ENCODE measurements around the gene IGFBP1. TPM values are rescaled to one million over a fixed set of nuclear protein-coding genes. Genes with fewer than 3 reads are reported as not detected.

Gene IGFBP1
- polyA plus RNA-seq, 1 donor from 2014 or later, result not detected

GRCh38 chr7:45865594-45866410, 22.5 kb upstream of the IGFBP1 start:
- Histone ChIP-seq H3K4me3 (ENCODE audit: low read length) (no peak overlapping the region), H3K4me2 (ENCODE audit: low read length) (no peak overlapping the region), H3F3A (ENCODE audit: insufficient read depth, low read length, poor library complexity, severe bottlenecking) (no peaks in the 10 kb centered on the region), H3K9me2 (ENCODE audit: insufficient read depth, low read length) (no peaks in the 10 kb centered on the region), H4K20me1 (ENCODE audit: insufficient read depth) (no peaks in the 10 kb centered on the region), H3K27ac (ENCODE audit: low read length) (no peak overlapping the region), H3K36me3 (ENCODE audit: insufficient read depth, low read length) (no peaks in the 10 kb centered on the region), H3K27me3 (ENCODE audit: insufficient read depth, low read depth, low read length) (no peaks in the 10 kb centered on the region), H3K9me3 (ENCODE audit: low read length) (no peaks in the 10 kb centered on the region), H2AFZ (ENCODE audit: low read depth, low read length) (no peak overlapping the region), H3K9ac (ENCODE audit: low read length) (no peak overlapping the region), H3K79me2 (replicated peaks; ENCODE audit: insufficient read depth, low read length) (no peaks in the 10 kb centered on the region)
- no peak for TF ChIP-seq EP300 (conservative IDR thresholded peaks at IDR 0.05; ENCODE audit: poor library complexity, severe bottlenecking)
- TF ChIP-seq SMC3 (conservative IDR thresholded peaks at IDR 0.05; ENCODE audit: poor library complexity), result no peak
- TF ChIP-seq MXI1 (conservative IDR thresholded peaks at IDR 0.05; ENCODE audit: poor library complexity, severe bottlenecking), result no peak
- TF ChIP-seq RAD21 (conservative IDR thresholded peaks at IDR 0.05), result no peak
- no peak for TF ChIP-seq TAF1 (IDR thresholded peaks at IDR 0.05; ENCODE audit: low read depth)
- TF ChIP-seq REST (IDR thresholded peaks at IDR 0.05; ENCODE audit: borderline replicate concordance), result no peak
- no peak for TF ChIP-seq POLR2AphosphoS5 (IDR thresholded peaks at IDR 0.05)
- TF ChIP-seq CTCF (IDR thresholded peaks at IDR 0.05; ENCODE audit: poor library complexity, severe bottlenecking), result no peak
- no peak for TF ChIP-seq EZH2 (IDR thresholded peaks at IDR 0.05; ENCODE audit: borderline replicate concordance, insufficient read depth, low read length, poor library complexity, severe bottlenecking)

- Histone ChIP-seq H3K9ac (ENCODE audit: low read length) (no peak overlapping the region), H3K27me3 (ENCODE audit: insufficient read depth, low read depth, low read length) (no peaks in the 10 kb centered on the region), H3K36me3 (ENCODE audit: insufficient read depth, low read length) (no peaks in the 10 kb centered on the region), H3K9me3 (ENCODE audit: low read length) (no peaks in the 10 kb centered on the region), H3K27ac (ENCODE audit: low read length) (no peak overlapping the region), H3K79me2 (replicated peaks; ENCODE audit: insufficient read depth, low read length) (no peaks in the 10 kb centered on the region), H4K20me1 (ENCODE audit: insufficient read depth) (no peaks in the 10 kb centered on the region), H3F3A (ENCODE audit: insufficient read depth, low read length, poor library complexity, severe bottlenecking) (no peaks in the 10 kb centered on the region), H3K9me2 (ENCODE audit: insufficient read depth, low read length) (no peaks in the 10 kb centered on the region), H3K4me2 (ENCODE audit: low read length) (no peak overlapping the region), H2AFZ (ENCODE audit: low read depth, low read length) (no peak overlapping the region), H3K4me3 (ENCODE audit: low read length) (no peak overlapping the region)
- TF ChIP-seq SMC3 (conservative IDR thresholded peaks at IDR 0.05; ENCODE audit: poor library complexity) (no peak), CTCF (IDR thresholded peaks at IDR 0.05; ENCODE audit: poor library complexity, severe bottlenecking) (no peak), EP300 (conservative IDR thresholded peaks at IDR 0.05; ENCODE audit: poor library complexity, severe bottlenecking) (no peak), POLR2AphosphoS5 (IDR thresholded peaks at IDR 0.05) (no peak)
Measured at GRCh38 chr7:45867471-45867870, 20.8 kb upstream of the IGFBP1 start.

All from neural cell (in vitro differentiated cells).